ENCODE results near the gene CNOT6L.
"Not testable (repeated sequence)": the region's sequence is repeated elsewhere in the genome, so short reads cannot be mapped to it uniquely, and the experiment has no call there.

Gene CNOT6L

GRCh38 chr4:77818602-77819403, at the start of gene CNOT6L:
Gene CNOT6L, minus strand, starts transcription at chr4:77819368. Its CDS starts 60 bp downstream, at chr4:77819308.
- DNase-seq, result peak; percentile 49

DNA sequence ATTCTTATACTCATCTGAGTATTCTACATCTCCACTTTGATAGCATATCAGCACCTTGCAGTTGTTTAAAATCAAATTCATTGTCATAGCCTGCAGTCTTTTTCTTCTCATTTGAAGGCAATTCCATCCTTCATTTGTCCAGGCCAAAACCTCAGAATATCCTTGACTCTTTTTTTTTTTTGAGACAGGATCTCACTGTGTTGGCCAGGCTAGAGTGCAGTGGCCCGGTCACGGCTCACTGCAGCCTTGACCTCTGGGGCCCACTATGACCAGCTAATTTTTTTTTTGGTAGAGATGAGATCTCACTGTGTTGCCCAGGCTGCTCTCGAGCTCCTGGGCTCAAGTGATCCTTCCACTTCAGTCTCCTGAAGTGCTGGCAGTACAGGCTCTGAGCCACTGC, 46.1 kb upstream of the CNOT6L start:
- DNase-seq, result no peak

GRCh38 chr4:77863341-77863740, 44.2 kb upstream of the CNOT6L start:
- DNase-seq, result not testable (repeated sequence)

GRCh38 chr4:77862478-77863216, 43.5 kb upstream of the CNOT6L start, which contains the start of gene MRPL1:
Gene MRPL1, plus strand, starts transcription at chr4:77862830. Its CDS starts 19 bp downstream, at chr4:77862849.
- peak; percentile 94 for DNase-seq

DNA sequence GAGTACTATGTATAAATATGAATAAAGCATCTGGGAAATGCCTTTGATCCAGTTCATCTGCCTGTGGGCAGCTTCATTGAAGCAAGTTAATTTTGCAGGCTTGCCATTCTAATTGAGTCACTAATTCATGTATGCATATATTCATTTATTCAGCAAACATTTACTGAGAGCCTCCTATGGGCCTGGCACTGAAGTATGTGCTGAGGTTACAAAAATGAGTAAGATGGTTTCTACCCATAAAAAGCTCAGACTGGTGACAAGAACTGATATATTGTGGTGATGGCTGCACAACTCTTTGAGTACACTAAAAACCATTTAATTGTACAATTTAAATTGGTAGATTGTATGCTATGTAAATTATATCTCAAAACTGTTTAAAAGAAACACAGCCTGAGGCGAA, 42.3 kb upstream of the CNOT6L start:
- no peak for DNase-seq

DNA sequence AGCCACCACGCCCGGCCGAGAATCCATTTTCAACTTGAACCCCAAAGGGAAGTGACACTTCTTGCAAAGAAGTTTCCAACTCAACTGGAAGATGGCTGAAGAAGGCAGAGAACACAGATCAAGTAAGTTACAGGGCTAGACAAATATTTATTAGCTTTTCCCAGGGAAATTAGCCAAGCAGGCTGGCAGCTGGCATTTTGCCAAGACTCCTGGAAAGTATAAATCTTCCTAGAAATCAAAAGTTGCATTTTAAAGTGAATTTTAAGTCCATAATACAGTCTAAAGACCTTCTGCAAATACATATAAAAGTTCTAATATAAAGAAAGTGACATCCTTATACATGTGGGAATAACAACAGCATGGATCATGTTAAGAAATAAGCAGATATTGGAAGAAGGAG, 40.1 kb upstream of the CNOT6L start:
- DNase-seq, result no peak

DNA sequence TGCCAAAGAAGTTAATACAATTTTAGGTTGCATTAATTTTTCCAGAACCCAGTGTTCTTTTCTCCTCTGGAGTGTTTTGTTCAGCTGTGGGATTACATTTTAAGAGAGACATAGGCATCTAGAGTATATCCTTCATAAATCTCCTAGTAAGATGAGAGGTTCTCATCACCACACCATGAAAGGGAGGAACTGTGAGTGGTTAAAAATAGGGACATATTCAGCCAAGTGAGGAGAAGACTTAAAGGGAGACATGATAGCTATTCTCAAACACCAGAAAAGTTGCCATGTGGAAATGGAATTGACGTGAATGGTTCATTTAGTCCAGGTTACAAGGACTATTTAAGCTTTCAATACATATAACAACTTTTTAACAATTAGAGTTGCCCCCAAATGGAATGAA, 37.0 kb upstream of the CNOT6L start:
- DNase-seq, result no peak

GRCh38 chr4:77854431-77855111, 35.4 kb upstream of the CNOT6L start:
- no peak for DNase-seq

- DNase-seq, result no peak
Measured at GRCh38 chr4:77852892-77853495, 33.8 kb upstream of the CNOT6L start.

GRCh38 chr4:77849278-77849965, 30.3 kb upstream of the CNOT6L start:
- DNase-seq, result no peak

GRCh38 chr4:77848508-77848907, 29.3 kb upstream of the CNOT6L start:
- no peak for DNase-seq

GRCh38 chr4:77845929-77846328, 26.8 kb upstream of the CNOT6L start:
- DNase-seq, result no peak

DNA sequence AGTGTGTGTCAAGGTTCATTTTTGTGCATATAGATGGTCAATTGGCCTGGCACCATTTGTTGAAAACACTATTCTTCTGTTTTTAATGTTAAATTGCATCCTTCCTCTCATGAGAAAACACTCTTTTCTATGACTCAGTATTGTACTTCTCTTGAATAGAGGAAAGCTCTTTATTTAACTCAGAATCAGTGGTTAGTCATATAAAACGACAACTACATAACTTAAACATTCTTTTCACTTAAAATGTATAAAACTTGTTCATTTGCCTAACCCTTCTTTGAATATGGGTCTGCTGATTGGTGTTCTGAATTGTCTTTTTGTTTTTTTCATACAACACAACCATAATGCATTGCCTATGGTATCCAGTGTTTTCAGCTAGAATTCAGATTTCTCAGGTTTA, 26.2 kb upstream of the CNOT6L start:
- no peak for DNase-seq

- no peak for DNase-seq
Measured at GRCh38 chr4:77844363-77844762, 25.2 kb upstream of the CNOT6L start.

- no peak for DNase-seq
Measured at GRCh38 chr4:77843628-77844027, 24.5 kb upstream of the CNOT6L start.

DNA sequence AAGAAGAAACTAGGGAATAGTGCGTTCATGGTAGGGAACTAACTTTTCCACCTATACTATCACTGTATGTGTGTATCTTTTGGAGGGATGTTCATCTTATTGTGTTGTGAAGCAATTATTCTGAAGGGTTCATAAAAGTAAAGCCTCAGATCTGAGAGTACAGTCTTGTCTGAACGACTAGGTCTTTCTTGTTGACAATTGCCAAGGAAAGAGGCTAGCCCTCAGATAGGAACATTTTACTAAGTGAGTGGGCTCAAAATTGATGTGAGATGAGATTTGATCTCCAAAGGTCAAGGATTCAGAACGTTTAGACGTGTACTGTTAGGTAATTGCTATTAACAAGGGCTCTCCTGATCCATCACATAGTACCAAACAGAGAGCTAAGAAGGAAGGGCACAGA, 15.2 kb upstream of the CNOT6L start:
- DNase-seq, result no peak

- peak; percentile 55 for DNase-seq
Measured at GRCh38 chr4:77833126-77833724, 14.1 kb upstream of the CNOT6L start.

DNA sequence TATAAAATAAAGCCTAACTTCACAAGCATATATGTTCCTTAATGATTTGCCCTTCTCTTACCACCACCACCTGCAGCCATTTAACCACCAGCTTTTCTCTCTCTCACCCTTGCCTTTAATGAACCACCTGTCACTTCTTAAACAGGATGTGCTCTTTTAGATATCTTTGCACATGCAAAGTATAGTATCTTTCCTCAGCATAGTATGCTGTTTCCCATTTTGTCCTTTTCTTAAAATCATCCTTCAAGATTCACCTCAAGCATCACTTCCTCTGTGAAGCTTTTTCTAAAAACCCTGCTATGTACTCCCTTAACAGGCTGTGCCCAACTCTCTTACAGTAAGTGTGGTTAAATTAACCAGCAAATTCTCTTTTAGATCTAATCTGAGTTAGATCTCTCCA, 8.2 kb upstream of the CNOT6L start:
- no peak for DNase-seq

GRCh38 chr4:77826275-77826674, 7.1 kb upstream of the CNOT6L start:
- no peak for DNase-seq

- DNase-seq, result no peak
Measured at GRCh38 chr4:77821775-77822174, 2.6 kb upstream of the CNOT6L start.

GRCh38 chr4:77820649-77821561, 1.7 kb upstream of the CNOT6L start:
- peak; percentile 5 for DNase-seq

Measured in NCI-H1436 (cell line).